GM18870 (cell line): ENCODE measurements around the gene MBD5.

Experiments used
- ATAC-seq: cut with Tn5 transposase; IDR thresholded peaks from one replicate; pipeline ENCODE4 v1.9.1; 2021; ENCODE audit warnings: moderate library complexity; ENCODE audit not compliant: unreplicated experiment

The MBD5 gene

DNA sequence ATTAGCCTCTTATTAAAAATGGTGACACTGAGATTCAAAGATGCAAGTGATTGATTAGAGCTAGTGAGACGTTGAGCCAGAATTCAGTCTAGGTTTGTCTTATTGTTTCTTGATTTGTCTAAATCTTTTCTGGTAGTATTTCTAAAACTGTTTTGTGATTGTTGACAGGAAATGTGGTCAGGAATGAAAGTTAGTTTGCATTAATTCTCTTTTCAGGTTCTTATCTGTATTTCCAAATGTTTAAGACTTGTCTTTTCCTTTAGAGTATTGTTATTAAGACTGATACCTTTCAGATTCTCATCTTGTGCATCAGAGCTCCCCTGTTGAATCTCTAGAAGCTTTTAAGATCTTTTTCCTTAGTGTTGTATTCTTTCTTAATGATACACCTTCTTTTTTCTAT is 89.3 kb downstream of the MBD5 start:
- no peak for ATAC-seq

DNA sequence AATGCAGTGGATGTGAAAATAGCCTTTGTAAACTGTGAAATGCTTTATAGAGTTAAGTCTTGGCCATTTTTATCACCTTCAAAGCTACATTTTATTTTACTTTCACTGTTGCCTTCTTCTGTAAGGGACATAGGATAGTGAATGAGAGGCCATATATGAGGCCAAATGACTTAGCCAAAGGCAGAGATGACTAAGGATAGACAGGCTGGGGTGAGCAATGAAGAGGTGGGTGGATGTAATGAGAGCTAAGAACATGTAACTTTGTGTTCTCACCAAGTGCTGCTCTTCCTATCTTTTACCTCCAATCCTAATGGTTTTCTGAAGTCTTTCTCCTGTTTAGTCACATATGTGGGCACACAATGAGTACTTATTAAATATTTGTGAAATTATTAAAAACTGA is 101.9 kb downstream of the MBD5 start:
- ATAC-seq: no peak

- ATAC-seq: no peak
Measured at GRCh38 chr2:148124271-148124670, 103.4 kb downstream of the MBD5 start.

DNA sequence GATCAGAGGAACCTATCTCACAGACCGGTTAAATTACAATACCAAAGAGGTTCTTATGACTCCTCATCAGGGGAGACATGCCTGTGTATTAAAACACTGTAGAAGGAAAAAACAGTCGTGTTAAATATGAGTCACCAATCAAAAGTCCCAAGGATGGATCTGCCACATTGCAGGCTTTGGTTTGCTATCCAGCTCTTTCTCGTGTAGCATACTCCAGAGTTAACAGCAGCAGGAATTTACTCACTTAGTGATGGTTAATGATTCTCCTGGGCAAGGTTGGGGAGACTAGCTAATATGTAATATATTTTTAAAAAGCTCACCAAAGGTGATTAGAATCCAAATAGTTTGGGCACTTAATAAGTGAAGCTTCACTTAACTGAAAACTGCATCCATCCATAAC is 109.7 kb downstream of the MBD5 start:
- ATAC-seq: no peak

- no peak for ATAC-seq
Measured at GRCh38 chr2:148132412-148132811, 111.5 kb downstream of the MBD5 start.

DNA sequence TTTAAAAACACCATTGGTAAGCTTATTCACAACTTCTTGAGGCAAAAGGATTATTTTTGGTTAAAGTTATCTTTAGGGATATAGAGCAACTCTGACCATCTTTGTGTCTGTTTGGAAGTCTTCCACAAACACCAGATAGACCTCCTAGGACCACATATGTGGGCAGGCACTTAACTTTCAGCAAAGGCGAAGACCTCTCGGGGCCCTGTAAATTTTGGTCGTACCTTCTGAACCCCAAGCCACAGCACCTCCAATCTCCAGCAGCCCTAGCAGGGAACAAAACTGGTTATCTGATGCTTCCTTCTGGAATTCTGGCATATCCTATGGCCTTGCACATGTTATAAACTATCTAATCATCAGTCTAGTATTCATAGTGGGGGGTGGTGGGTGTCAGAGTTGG is 114.8 kb downstream of the MBD5 start:
- no peak for ATAC-seq

GRCh38 chr2:148136441-148136840 is 115.5 kb downstream of the MBD5 start:
- no peak for ATAC-seq

- no peak for ATAC-seq
Measured at GRCh38 chr2:148161909-148162435, 141.1 kb downstream of the MBD5 start.

DNA sequence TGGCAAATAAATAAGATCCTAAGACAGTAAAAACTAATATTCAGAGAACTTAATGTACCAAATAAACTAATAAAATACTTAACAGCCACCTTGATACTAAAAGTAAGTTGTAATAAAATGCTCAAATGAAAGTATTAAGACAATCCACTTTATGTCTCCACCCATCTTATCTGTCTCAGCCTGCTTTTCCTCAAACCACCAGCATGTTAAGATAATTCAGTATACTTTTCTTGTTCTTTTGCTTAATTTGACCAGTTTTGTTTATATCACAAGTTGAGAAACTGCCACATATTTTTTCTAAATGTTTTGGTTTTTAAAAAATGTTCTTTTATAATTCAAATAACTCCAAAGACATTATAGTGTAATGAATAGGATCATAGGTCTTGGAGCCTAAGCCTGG is 142.0 kb downstream of the MBD5 start:
- ATAC-seq: no peak

DNA sequence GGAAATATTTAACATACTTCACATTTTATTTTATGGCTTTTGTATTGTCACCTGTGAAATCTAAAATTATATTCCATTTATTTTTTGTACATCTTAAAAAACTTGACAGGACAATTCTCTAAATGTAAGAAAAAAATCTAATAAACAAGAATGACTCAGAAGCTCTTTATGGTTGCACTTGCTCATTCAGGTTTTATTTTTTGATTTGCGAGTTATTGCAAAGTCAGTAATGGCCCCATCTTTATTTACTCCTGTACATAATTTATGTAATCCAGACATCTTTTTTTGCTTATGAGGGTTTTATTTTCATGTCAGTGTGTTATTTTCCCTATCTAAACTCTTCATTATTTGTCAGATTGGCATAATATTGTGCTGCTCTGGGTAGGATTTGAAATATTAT is 145.1 kb downstream of the MBD5 start:
- no peak for ATAC-seq

- no peak for ATAC-seq
Measured at GRCh38 chr2:148167241-148167766, 146.4 kb downstream of the MBD5 start.

DNA sequence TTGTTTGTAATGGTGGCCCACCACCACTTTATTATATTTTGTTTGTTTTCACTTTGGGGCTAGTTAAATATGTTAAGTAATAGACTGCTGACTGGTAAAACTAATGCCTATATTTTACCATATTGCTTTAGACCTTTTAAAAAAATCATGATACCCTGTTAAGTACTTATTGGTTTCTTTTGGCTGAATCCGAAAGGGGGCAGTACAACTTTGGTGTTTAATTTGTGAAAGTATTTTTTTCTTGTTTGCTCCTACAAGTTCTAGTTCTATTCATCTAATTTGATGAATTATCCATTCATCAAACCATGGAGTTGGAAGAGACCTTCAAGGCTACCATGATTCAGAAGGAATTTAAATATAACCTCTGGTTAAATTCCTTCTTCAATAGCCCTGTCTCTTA is 147.0 kb downstream of the MBD5 start:
- ATAC-seq: no peak

GRCh38 chr2:148172131-148172753 is 151.4 kb downstream of the MBD5 start:
- ATAC-seq: no peak

- no peak for ATAC-seq
Measured at GRCh38 chr2:148173168-148173567, 152.3 kb downstream of the MBD5 start.

DNA sequence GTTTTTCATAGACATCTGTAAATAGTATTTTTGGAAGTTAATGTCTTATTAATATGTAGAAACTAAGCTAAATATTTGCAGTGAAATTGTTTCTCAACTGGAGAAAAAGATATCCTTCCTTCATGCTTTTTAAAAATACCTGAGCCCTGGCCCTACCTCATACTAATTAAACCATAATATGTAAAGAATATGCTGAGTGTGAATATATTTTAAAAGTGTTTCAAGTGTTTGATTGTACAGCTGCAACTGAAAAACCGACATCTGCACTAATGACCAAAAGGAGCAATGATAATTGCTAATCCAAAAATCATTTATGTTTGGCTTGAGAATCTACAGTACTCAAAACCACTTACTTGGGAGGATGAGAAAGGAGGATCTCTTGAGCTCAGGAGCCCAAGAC is 156.7 kb downstream of the MBD5 start:
- no peak for ATAC-seq

DNA sequence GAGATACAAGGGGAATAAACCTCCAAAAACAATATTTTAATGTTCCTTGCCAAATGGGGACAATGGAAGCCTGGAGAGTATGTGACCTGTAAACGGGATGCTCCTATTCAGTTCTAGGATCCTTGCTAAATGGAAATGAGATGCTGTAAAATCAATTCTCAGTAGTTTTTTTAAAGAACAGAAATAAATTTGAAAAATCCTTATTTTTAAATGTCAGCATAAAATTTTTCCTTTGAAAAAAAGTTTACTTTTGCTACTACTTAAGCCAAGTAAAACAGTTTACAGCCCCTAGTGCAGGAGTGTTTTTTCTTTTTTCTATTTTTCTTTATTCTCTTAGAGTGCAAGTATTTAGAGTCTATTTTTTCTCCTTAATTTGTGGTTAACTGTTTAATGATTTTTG is 158.8 kb downstream of the MBD5 start:
- no peak for ATAC-seq

DNA sequence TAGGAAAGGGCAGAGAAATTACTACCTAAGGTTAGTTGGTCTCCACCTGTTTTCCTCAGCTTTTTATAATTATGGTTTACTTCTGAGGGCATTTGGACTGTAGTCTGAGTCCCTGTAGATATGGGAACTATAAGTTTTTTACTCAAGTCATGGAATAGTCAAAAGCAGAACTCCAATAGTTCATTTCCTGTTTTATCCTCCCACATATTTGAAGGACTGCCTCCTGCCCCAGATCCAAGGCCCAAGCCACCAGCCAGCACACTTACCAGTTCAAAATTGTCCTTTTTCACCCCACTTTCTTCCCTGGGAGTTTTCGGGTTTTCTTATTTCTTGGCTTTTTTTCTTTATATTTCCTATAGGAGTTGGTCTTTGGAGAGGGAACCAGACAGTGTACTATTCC is 164.1 kb downstream of the MBD5 start:
- ATAC-seq: no peak

- no peak for ATAC-seq
Measured at GRCh38 chr2:148194882-148195281, 174.0 kb downstream of the MBD5 start.

DNA sequence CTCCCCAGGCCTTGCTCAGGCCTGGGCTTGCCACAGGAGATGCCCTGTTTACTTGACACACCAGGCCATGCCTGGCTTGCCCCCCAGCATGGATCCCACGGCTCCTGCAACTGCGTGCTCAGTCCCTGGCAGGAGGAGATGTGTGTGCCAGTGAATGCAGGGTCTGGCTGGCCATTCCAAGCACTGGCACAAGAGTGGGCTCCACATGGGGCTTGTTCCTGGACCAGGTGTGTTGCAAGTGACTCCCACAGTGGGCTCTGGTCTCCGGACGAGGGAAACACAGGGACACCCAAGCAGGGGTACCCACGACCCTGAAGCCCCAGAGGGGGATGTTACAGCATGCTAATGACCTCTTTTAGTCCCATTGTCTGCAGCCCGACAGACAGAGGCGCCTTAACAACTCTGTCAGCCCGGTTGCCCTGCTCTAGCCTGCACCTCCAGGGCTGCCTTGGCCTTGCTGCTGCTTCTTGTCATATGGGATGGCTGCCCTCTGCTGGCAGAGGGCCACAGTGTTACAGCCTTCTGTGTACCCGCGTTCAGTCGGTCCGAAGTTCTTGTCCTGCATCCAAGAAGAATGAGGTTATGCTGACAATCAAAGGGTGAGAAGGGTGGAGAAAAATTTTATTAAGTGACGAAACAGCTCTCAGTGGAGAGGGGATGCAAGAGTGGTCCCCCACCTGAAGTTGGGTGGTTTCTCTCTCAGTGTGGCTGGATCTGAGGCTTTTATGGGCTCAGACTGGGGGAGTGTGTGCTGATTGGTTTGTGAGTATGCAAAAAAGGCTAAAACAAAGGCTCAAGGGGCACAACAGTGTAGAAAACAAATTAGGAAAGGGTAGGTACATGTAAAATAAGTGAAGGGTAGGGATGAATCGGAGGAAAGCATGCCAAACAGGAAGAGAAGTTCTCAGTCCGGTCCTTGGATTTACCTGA is 180.4 kb downstream of the MBD5 start:
- peak; percentile 58 for ATAC-seq

- ATAC-seq: no peak
Measured at GRCh38 chr2:148202237-148202636, 181.3 kb downstream of the MBD5 start.

DNA sequence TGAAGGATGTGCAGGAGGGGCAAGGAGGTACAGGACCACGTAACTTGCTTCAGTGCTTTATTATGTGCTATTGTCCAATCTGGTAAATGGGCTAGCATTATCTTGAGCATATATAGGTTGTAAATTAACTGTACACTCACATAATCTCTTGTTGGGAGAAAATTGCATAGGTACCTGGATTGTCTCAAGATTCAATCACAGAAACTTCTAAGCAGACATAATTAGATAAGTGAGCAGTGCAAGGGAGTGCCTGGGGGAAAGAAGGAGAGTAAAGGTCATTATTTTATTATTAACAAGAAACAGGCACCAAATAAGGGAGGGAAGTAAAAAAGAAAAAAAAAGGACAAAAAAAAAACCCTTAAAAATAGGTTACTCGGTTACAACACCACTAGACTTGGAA is 186.2 kb downstream of the MBD5 start:
- no peak for ATAC-seq

DNA sequence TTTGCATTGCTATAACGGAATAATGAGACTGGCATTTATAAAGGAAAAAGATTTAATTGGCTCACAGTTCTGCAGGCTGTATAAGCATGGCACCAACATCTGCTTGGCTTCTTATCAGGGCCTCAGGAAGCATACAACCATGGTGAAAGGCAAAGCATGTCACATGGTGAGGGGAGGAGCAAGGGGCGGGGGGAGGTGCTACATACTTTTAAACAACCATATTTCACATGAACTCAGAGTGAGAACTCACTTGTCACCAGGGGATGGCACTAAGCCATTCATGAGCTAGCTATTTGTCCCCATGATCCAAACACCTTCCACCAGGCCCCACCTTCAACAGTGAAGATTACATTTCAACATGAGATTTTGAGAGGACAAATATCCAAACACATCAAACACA is 188.7 kb downstream of the MBD5 start:
- ATAC-seq: no peak
